GM18867 (cell line): Measurements from ENCODE around the gene IDH3A.

Source experiments
- ATAC-seq: cut with Tn5 transposase; IDR thresholded peaks from one replicate; pipeline ENCODE4 v1.9.1; 2021; ENCODE audit warnings: mild to moderate bottlenecking, moderate library complexity; ENCODE audit not compliant: unreplicated experiment

IDH3A gene

DNA sequence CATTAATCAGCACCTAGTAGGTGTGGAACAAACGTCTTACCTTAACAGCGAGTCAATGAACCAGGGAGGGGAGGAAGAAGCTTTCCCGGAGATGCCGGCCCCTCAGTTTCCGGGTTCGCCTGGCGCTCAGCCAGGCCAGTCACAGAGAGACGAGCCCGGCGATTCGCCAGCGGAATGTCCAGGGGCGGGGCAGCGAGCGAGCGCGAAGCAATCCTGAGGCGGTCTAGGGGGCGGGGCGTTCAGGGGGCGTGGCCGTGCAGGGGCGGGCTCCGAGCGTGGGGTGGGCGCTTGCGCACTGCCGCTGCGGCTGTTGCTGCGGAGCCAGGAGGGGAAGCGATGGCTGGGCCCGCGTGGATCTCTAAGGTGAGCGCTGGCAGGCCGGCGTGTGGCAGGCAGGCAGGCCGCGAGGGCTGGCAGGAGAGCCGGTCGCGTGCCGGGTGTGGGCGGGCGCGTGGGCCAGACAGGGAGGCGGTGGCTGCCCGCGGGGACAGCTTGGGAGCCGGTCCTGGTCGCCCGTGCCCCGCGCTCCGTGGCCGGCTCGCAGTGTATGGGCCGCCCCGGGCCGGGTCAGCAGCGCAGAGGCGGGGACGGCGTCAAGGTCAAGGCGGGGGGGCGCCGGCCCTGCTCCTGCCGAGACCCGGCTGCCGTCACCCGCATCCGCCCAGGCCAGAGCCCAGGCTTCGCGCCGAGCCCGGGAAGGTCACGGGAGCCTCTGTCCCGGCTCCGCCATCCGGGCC, at the start of gene IDH3A:
TSS of gene IDH3A (plus strand) at position 295 of the 737 bp plus-strand sequence. CDS start at position 337, 42 bp downstream.
- peak; percentile 76 for ATAC-seq

DNA sequence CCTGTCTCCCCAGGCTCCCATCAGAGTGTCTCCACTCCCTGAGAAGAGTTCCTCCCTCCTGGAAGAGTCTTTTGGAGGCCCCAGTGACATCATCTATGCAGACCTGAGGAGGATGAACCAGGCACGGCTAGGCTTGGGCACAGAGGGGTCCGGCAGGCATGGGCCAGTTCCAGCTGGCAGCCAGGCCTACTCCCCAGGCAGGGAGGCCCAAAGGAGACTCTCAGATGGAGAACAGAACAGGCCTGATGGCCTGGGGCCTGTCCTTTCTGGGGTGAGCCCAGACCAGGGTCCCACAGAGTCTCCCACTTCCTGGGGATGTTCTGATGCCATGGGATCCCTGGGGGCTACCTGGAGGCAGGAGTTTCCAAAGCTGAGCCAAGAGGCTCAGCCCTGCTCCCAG, 48.3 kb upstream of the IDH3A start:
- no peak for ATAC-seq

DNA sequence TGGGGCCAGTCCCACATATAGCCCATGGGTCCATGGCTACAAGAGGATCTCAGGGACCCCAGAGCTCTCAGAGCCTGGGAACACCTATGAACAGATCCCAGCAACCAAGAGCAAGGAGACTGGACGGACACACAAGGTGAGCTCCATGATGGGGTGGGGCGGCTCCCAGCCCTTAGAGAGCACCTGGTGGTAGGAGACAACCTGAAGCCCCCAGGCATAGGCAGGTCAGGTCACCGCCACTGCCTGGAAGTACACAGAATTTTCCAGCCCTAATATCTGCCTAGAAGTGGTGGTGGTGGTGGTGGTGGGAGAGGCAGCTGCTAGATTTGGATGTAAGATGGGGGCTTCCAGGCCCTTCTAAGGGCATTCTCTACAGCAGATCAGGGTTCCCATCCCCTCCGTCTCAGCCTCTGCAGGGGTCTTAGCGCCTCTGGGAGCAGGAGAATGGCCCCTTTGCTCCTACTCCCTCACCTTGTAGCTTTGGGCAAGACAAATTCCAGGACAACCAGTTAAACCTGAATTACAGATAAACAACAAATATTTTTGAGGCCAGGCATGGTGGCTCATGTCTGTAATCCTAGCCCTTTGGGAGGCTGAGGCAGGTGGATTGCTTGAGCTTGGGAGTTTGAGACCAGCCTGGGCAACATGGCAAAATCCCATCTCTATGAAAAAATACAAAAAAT, 47.6 kb upstream of the IDH3A start:
- no peak for ATAC-seq

DNA sequence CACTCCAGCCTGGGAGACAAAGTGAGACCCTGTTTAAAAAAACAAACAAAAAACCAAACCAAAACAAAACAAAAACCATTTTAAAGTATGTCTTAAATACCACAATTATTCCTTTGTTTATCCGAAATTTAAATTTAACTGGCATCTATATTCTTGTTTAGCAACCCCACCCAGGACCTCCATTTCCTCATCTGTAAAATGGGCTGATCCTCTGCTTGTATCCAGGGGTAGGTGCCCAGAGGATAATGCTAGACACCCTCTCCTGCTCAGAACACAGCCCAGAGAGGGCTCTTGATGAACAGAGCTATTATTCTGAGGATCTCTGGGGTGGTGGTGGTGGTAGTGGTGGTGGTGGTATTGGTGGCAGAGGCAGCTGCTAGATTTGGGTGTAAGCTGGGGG, 47.0 kb upstream of the IDH3A start:
- no peak for ATAC-seq

DNA sequence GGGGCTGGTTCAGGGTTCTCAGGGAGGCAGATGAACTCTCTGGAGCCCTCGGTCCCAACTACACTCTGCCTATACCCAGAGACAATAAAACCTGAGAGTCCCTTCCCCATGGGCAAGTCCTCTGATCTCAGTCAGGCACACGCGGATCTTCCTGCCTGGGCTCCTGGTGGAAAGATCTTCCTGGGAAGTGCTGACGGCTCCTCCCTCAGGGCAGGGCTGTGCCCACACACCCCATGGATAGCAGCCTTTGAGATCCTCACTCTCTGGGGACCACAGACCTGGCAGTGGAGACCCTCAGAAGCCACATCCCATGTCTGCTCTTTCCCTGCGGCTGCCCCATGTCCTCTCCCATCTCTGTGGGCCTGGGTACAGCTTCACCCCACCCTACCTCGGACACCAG, 46.4 kb upstream of the IDH3A start:
- no peak for ATAC-seq

DNA sequence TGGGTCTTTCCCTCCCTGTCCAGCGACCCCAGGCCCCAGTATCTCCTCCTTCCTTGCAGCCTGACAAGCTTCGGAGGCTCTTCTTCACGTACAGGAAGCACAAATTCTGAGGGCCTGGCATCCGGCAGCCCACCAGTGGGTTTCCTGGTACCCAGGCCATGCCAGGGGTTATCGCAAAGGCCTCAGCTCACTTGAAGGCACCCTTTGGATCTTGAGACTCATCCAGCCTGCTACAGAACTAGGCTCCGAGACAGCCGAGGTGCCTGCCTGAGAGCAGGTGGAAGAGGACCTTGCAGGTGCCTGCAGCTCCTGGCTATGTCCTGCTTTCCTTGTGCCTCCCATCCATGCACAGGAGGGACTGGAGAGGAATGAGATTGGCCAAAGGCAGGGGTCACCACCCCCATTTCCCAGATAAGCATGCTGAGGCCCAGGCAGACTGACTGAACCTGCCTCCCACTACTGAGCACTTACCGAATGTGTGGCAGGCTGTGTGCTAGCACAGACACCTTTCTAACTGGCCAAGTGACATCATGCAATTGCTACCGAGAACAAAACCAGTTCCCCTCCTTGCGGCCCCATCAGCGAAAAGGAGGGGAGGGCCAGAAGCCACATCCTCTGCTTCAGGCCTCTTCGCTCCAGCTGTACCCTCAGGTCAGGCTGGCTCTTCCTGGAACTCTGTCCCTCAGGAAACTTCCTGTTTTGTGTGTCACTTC, 45.6 kb upstream of the IDH3A start:
- ATAC-seq, result peak; percentile 75

DNA sequence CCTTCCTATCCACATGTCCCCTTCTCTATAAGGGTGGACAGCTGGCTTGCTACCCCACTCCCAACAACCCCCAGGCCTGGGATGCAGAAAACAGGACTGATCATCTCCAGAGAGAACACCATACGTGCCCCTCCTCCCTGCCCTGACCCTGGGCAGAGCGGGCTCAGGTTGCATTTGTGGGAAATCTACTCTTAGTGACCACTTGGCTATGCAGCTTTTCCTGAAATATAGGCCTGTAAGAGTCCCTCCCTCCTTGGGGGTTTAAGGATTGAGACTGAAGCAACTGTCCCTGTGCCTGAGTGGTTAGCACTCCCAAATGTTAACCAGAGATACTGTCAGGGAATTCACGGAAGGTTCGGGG, 45.1 kb upstream of the IDH3A start:
- ATAC-seq, result peak; percentile 9

DNA sequence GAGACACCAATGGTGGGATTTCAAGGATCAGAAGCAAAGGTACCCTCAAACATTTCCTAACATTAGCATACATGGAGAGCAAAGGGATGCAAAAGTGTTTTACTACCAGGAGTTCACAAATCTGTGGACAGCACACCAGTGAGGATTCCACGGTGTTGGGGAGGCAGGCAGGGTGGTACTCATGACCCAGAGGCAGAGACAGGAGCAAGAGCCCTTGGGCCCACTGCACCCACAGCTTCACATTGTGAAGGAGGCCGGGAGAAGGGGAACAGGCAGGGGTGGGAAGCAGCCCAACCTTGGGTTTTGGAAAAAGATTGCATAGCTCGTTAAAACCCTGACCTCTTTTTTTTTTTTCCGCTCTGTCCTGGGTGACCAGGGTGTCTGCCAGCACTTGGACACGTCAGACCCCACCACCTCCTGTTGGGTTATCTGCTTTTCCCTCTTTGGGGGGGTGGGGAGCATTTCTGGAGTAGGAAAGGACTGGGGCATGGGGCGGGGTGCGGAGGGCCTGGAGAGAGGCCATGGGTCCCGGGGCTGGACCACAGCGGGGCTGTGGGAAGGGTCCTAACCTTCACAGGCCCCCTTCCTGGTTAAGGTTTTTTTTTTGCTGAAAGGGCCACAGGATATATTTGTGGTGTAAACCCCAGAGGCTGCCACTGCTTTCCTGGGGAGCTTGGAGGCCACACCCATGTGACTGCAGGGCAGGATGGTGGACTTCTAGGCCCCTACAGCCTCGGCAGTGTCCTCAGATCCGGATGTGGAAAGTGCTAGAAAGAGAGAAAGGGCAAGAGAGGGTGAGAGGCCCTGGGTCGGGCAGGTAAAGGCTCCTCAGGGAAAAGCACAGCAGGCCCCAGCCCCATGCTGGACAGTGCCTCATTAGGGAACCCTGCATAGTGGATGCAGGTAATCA, 44.3 kb upstream of the IDH3A start:
- no peak for ATAC-seq

DNA sequence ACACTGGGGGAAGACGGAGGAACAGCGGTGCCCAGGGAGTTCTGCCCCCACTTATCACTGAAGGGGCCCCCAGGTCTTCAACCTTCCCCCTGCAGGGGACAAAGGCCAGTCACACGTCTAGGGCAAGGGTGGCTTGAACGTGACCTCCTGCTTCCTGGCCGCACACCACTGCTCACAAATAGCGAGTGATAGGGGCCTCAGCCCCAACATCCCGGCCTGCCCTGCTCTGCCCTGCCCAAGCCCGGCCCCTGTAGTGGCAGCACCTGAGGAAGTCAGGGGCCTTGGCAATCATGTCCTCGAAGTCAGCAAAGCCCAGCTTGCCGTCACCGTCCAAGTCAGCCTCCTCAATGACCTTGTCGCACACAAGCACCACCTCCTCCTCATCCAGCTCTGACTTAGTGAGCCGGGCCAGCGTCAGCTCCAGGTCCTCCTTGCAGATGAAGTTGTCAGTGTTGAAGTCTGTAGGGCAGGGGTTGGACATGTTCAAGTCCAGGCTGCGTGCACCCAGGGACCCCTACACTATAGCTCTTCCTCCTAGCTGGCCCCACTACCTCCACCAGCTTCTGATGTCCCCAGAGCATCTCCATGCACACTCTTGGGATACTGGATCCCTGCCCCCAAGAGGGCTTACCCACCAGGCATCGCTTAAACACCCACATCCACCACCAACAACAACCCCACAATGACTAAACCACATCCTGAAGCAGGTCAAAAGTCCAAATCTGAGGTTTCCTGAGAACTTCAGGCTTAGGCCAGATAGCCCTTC, 43.5 kb upstream of the IDH3A start:
- ATAC-seq, result no peak

DNA sequence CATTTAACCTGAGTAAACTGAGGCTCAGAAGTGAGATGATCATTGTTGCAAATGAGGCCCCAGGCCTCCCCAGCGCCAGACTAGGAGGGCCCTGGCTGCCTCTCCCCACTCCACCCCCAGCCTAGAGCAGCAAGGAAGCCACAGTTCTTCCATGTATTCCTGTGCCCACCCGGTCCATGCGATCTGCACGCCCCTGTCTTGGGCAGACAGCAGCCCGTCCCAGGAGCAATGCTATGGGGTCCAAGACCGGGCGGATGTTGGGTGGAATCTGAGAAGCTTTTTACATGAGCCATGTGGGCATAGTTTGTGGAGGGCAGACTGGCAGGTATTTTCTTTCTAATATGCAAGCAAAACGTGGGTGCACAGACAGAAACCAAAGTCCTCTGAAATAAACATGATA, 41.7 kb upstream of the IDH3A start:
- ATAC-seq, result no peak

DNA sequence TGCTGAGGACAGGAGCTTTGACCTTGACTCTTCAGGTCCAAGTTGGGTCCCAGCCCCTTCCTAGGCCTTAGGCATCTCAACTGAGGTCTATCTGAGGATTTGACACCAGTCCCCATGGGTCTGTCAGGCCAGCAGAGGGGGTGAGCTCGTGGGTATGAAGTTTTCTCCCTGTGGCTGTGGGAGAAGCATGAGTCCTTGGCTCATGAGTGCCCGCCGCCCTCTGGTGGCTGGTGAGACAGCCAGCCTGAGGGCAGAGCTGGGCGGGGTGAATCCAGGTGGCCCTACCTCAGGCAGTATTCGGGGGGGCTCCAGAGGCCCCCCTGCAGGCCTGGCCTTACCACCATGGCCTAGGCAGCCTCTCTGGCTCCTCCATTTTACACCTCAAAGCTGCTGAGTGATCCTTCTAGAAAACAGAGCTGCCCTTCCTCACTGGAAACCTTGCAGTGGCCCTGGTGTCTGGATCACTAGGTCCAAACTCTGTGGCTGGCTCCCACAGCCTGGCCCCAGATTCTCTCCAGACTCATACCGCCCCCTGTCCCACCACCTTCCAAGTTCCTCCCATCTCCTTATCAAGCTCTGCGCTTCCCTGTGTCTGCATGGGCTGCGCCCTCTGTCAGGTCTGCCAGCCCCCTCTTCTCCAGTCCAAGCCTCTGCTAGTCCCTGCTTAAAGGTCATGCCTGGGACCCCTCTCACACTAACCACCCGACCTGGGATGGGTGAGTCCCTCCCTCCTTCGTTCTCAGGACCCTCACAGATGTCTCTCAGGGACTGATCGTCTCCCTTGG, 40.7 kb upstream of the IDH3A start:
- peak; percentile 50 for ATAC-seq

DNA sequence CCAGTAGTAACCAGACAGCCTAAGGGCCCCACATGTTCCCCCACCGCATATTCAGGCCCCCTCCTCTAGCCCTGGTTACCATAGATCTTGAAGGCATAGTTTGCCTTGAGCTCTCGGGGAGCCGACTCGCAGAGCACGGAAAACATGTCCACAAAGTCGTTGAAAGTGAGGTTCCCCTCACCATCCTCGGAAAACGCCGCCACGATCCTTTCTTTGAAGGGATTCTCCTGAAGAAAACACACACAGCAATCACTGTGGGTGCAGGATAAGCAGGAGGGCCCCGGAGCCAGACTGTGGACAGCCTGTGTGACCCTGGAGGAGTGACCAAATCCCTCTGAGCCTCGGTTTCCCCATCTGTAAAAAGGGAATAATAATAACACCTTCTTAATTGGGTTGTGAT, 40.0 kb upstream of the IDH3A start:
- no peak for ATAC-seq

DNA sequence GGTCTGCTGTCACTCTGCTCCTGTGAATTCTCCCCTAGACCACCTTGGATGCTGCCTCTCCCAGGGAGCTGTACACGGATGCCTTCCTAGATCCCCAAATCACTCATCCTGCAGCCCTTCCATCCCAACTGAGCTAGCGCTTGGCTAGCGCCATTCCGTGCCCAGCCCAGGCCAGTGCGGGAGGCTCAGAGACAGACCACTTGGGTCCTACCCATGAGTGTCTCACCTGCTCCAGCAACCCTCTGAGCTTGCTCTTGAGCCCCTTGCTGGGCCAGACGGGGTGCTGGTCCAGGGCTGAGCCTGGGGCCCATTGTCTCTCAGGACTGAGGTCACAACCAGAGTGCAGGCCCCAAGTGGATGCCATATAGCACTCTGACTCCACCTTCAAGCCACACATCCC, 39.1 kb upstream of the IDH3A start:
- no peak for ATAC-seq

DNA sequence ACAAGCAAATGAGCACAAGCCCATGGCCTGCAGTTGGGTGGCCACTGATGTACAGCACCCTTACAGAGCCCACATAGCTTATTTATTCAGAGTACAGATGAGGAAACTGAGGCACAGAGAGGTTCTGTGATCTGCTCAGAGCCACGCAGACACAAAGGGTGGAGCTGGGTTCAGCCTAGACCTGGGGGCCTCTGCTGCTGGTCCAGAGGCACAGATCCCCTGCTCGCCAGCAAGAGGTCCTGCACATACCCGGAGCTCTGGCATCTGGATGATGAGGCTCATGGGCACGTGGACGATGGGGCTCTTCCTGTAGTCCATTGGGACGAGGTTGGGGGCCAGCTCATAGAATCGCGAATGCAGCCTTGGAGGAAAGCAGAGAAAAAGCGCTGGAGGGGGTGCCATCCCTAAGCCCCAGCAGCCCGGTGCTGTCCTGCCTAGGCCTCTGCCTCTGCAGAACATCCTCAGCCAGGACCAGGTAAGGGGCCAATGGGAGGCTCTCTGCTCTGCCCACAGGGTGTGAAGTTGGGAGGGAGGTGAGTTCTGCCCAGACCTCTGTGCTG, 38.2 kb upstream of the IDH3A start:
- no peak for ATAC-seq

DNA sequence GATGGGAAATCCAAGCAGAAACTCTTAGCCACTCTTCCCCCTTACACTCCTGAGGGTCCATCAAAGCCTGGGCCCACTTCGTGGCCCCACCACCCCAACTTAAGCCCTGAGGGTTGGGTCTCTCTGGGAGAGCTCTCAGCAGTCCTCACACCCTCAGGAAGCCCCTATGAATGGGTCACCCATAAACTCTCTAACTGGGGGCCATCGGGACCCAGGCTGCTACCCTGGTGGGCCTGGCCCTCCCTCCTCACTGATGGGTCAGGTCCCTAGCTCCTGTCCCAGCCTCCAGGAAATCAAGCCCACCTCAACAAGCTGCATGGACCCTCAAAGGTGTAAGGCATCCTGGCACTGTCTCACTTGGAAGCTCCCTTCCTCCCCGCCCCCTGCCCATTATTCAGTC, 37.4 kb upstream of the IDH3A start:
- no peak for ATAC-seq

DNA sequence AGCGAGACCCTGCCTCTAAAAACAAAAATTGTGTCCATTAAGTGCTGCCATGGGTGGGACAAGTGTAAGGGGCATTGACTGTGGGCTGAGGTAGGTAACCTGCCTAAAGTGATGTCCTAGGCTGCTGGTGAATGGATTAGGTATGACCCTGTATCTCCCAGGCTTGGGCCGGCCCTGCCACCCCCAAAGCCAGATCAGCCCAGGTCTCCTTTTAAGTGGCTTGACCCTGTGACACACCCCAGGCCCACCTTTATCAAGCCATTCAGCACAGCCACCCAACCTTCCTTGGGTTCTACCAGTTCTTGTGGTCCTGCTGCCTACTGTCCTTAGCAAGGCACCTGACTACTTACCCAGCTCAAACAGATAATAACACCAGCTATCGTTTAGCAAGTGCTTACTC, 36.6 kb upstream of the IDH3A start:
- ATAC-seq, result no peak

DNA sequence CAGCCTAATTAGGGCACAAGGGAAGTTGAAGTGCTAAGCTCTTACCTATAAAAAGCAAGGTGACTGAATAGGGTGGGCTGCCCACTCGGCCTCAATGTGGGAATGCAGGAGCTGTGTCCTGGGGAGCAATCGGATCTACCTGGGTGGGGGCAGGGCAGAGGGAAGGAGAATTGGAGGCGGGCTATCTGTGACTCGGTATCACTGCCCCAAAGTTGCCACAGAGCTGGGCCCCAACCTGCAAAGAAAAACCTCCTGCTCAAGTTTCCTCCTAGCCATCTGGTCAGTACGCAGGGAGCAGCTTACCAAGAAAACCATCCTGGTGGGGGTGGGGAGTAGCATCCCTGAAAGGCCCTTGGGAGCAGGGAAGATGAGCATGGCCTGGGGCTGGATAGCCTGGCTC, 28.6 kb upstream of the IDH3A start:
- ATAC-seq, result no peak

DNA sequence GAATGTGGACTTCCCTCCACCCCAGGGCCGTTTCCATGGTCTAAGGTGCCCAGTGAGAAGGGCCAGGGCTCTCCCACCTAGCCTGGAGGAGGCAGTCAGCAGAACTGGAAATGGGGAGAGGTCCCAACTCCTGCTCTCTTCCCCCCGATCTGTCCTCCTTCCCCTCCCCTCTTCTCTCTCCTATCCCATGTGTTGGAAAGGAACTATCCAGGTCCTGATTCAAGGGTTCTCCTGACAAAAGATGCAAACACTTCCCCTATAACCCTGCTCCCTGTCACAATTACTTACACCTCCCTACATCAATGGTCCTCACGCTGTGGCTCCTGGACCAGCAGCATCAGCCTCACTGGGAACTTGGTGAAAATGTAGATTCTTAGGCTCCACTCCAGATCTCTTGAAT, 23.9 kb upstream of the IDH3A start:
- ATAC-seq, result no peak

DNA sequence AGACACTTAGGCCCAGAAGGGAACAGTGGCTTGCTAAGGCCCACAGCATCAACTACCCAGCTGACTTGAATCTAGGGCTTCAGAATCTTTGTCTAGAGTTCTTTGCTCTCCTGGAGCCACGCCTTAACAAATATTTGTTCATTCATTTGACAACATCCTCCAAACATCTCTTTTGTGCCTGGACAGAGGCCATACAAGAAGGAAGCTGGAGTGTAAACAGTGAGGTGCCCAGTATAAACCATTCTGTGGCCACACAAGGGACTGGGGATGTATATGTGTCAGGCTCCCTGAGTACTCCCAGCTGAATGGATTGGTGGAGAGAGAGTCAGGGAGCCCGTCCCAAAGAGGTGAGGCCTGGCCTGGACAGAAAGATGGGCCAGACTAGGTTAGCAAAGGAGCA, 21.3 kb upstream of the IDH3A start:
- no peak for ATAC-seq
